Putamen (tissue), 1 donor: ENCODE data around the gene NCKAP5.
A peak's percentile ranks its signal among the peaks of the same experiment; 100 is the strongest.
"Not testable (repeated sequence)": the region's sequence is repeated elsewhere in the genome, so short reads cannot be mapped to it uniquely, and the experiment has no call there.

Experiments
- DNase-seq: peaks from one replicate; pipeline ENCODE4 v3.0.0-alpha.2; 2016; ENCODE audit warnings: low spot score

The NCKAP5 gene

GRCh38 chr2:132877923-132878322 lies 690.3 kb downstream of the NCKAP5 start:
- DNase-seq, result no peak

- DNase-seq, result no peak
Measured at GRCh38 chr2:132876745-132877391, 691.4 kb downstream of the NCKAP5 start.

- DNase-seq, result no peak
Measured at GRCh38 chr2:132875193-132875592, 693.1 kb downstream of the NCKAP5 start.

GRCh38 chr2:132873738-132874137 lies 694.5 kb downstream of the NCKAP5 start:
- no peak for DNase-seq

GRCh38 chr2:132871831-132872230 lies 696.4 kb downstream of the NCKAP5 start:
- no peak for DNase-seq

GRCh38 chr2:132863961-132864360 lies 704.3 kb downstream of the NCKAP5 start:
- DNase-seq, result no peak

- no peak for DNase-seq
Measured at GRCh38 chr2:132860220-132860619, 708.0 kb downstream of the NCKAP5 start.

- no peak for DNase-seq
Measured at GRCh38 chr2:132859590-132859989, 708.7 kb downstream of the NCKAP5 start.

- DNase-seq, result no peak
Measured at GRCh38 chr2:132857319-132857718, 710.9 kb downstream of the NCKAP5 start.

- DNase-seq, result no peak
Measured at GRCh38 chr2:132850688-132851087, 717.6 kb downstream of the NCKAP5 start.

GRCh38 chr2:132849118-132849517 lies 719.1 kb downstream of the NCKAP5 start:
- no peak for DNase-seq

GRCh38 chr2:132845339-132845738 lies 722.9 kb downstream of the NCKAP5 start:
- no peak for DNase-seq

GRCh38 chr2:132844585-132844984 lies 723.7 kb downstream of the NCKAP5 start:
- no peak for DNase-seq

- DNase-seq, result no peak
Measured at GRCh38 chr2:132837769-132838168, 730.5 kb downstream of the NCKAP5 start.

GRCh38 chr2:132830321-132830827 lies 737.9 kb downstream of the NCKAP5 start:
- DNase-seq, result no peak

- DNase-seq, result no peak
Measured at GRCh38 chr2:132825601-132826000, 742.7 kb downstream of the NCKAP5 start.

GRCh38 chr2:132824716-132825115 lies 743.5 kb downstream of the NCKAP5 start:
- no peak for DNase-seq

- DNase-seq, result no peak
Measured at GRCh38 chr2:132816234-132816633, 752.0 kb downstream of the NCKAP5 start.

- DNase-seq, result no peak
Measured at GRCh38 chr2:132815516-132815915, 752.7 kb downstream of the NCKAP5 start.

GRCh38 chr2:132814651-132815050 lies 753.6 kb downstream of the NCKAP5 start:
- peak; percentile 21 for DNase-seq

GRCh38 chr2:132813422-132813821 lies 754.8 kb downstream of the NCKAP5 start:
- no peak for DNase-seq

- no peak for DNase-seq
Measured at GRCh38 chr2:132811148-132811915, 756.9 kb downstream of the NCKAP5 start.

GRCh38 chr2:132809962-132810361 lies 758.3 kb downstream of the NCKAP5 start:
- DNase-seq, result not testable (repeated sequence)
